Uterus (tissue), 2 donors: Measurements from ENCODE around the gene ATRN.
A peak's percentile ranks its signal among the peaks of the same experiment; 100 is the strongest.

Experiments
- POLR2A ChIP-seq, 2 donors: fragments of 450-650 bp; IDR thresholded peaks; one replicate each; pipeline ENCODE4 v1.6.1; 2016; ENCODE audit warnings: antibody characterized with exemption in 2 of 2, mild to moderate bottlenecking in 1 of 2, moderate library complexity in 1 of 2
- TF ChIP-seq, protein P1 (sequence below), 4 experiments: fragments of 200-600 bp in 2 of 4; fragments of 450-650 bp in 2 of 4; sonication (generic) in 2 of 4; IDR thresholded peaks; one replicate each; pipeline ENCODE4 v1.5.1; 2016 to 2019; ENCODE audit warnings: antibody characterized with exemption in 4 of 4, mild to moderate bottlenecking in 2 of 4, moderate library complexity in 1 of 4

DNA sequence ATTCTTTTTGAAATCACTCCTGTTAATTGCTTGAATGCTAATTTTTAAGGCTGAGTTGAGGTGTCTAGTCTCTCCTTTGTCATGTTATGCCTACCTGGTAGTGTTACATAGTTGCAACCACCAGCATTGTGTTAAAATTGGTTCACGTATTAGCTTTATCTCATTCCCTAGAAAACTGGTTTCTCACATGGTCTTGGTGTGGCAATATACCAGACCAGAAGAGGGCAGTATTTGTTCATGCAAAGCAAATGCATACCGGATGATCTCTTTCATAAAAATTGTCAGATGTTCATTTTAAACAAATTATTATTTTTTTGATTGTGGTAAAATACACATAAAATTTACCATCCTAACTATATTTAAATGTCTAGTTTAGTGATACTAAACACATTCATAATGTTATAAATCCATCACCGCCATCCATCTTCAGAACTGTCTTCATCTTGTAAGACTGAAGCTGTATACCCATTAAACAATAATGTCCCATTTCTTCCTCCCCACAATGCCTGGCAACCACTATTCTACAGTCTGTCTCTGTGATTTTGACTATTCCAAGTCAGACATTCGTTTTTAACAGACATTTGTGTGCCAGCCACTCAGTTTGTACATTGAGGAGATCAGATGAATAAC lies 92.8 kb downstream of the ATRN start:
- no peak for TF ChIP-seq POLR2A (IDR thresholded peaks at IDR 0.05)
- TF ChIP-seq, protein P1, sequence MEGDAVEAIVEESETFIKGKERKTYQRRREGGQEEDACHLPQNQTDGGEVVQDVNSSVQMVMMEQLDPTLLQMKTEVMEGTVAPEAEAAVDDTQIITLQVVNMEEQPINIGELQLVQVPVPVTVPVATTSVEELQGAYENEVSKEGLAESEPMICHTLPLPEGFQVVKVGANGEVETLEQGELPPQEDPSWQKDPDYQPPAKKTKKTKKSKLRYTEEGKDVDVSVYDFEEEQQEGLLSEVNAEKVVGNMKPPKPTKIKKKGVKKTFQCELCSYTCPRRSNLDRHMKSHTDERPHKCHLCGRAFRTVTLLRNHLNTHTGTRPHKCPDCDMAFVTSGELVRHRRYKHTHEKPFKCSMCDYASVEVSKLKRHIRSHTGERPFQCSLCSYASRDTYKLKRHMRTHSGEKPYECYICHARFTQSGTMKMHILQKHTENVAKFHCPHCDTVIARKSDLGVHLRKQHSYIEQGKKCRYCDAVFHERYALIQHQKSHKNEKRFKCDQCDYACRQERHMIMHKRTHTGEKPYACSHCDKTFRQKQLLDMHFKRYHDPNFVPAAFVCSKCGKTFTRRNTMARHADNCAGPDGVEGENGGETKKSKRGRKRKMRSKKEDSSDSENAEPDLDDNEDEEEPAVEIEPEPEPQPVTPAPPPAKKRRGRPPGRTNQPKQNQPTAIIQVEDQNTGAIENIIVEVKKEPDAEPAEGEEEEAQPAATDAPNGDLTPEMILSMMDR (IDR thresholded peaks at IDR 0.05), result peak; percentile 31 to 49 (median 36)
